Mammary epithelial cell (primary cell): ENCODE measurements around the gene CDKAL1.

Experiments
- EZH2 ChIP-seq: IDR thresholded peaks from 2 replicates; pipeline ENCODE4 v1.6.1; 2012; ENCODE audit warnings: low read length, inconsistent platforms, borderline replicate concordance
- TF ChIP-seq, protein P1 (sequence below), 2 donors: IDR thresholded peaks in 1 of 2; conservative IDR thresholded peaks in 1 of 2; 2 replicates each; pipeline ENCODE4 v1.5.1; 2011 to 2012; ENCODE audit warnings: inconsistent platforms in 2 of 2, low read length in 2 of 2, mild to moderate bottlenecking in 2 of 2, control low read depth in 1 of 2, low read depth in 1 of 2; ENCODE audit not compliant: insufficient read depth in 1 of 2; ENCODE audit errors: extremely low read depth in 1 of 2

GRCh38 chr6:20800229-20800628 is 266.0 kb downstream of the CDKAL1 start:
- TF ChIP-seq, protein P1, sequence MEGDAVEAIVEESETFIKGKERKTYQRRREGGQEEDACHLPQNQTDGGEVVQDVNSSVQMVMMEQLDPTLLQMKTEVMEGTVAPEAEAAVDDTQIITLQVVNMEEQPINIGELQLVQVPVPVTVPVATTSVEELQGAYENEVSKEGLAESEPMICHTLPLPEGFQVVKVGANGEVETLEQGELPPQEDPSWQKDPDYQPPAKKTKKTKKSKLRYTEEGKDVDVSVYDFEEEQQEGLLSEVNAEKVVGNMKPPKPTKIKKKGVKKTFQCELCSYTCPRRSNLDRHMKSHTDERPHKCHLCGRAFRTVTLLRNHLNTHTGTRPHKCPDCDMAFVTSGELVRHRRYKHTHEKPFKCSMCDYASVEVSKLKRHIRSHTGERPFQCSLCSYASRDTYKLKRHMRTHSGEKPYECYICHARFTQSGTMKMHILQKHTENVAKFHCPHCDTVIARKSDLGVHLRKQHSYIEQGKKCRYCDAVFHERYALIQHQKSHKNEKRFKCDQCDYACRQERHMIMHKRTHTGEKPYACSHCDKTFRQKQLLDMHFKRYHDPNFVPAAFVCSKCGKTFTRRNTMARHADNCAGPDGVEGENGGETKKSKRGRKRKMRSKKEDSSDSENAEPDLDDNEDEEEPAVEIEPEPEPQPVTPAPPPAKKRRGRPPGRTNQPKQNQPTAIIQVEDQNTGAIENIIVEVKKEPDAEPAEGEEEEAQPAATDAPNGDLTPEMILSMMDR (conservative IDR thresholded peaks at IDR 0.05 in 1 of 2, IDR thresholded peaks at IDR 0.05 in 1 of 2; ENCODE audit: extremely low read depth in 1 of 2, insufficient read depth in 1 of 2, low read depth in 1 of 2, low read length in 2 of 2), result no peak
- TF ChIP-seq EZH2, result no peak
